Ramos (cell line): ENCODE measurements around the gene AMZ1.
"Not testable (repeated sequence)": the region's sequence is repeated elsewhere in the genome, so short reads cannot be mapped to it uniquely, and the experiment has no call there.

Experiments used
- in situ Hi-C: fragments of 300-500 bp; cut with MboI; formaldehyde crosslinking; loops from one replicate; pipeline ENCODE4 v1.14.3; 2022; ENCODE audit warnings: low sequenced_read_pairs; ENCODE audit not compliant: unreplicated experiment

AMZ1 gene

DNA sequence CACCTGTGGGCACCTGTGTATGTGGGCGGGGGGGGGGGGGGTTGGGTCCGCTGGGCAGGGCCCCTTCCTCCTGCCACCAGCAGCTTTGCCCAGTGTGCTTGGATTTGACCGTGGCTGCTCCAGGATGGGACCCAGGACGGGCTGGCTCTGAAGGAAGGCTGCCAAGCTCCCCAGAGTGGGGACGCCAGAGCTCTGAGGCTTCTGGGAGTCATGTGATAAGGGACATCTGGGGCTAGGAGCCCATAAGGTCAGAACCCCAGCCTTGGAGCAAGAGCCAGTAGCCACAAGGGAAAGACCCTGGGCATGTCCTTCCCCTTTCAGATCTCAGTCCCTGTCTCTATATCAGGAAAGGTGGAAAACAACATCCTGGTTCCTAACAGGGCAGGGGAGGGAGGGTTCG, 21.8 kb upstream of the AMZ1 start:
- in situ Hi-C loops = no loop called here

- in situ Hi-C loops = no loop called here
These were observed 21.3 kb upstream of the AMZ1 start for GRCh38 chr7:2666588-2667250.

GRCh38 chr7:2667843-2668242, 20.2 kb upstream of the AMZ1 start:
- in situ Hi-C loops = no loop called here

DNA sequence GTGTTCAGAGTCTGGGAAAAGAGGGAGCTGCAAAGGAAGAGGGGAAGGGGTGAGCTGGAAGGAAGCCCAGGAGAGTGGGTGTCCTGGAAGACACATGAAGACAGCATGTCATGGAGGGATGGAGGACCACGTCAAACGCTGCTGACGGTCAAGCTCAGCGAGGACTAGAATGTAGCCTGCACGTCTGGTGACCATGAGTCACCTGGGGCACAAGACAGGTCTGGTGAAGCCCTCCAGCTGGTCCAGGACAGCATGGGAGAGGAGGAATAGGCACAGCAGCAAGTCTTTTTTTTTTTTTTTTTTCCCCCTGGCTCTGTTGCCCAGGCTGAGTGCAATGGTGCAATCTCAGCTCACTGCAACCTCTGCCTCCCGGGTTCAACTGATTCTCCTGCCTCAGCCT, 19.6 kb upstream of the AMZ1 start:
- in situ Hi-C loops = no loop called here

DNA sequence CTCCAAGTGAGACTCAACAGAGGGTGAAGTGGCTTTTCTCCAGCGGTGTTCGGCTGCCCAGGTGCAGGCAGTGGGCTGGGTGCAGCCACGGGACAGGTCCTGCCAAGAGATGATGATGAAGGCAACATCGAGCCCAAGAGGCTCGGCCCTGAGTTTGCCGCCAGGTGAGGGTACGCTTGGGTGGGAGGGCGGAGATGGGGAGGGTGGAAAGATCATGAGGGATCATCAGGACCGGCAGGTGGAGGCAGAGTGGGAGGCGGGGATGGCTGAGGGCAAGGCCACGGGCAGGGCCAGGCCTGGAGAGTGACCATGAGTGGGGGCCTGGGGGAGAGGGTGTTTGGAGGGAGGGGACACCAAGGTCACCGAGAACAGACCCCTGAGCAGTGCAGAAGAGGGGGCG, 17.8 kb upstream of the AMZ1 start:
- in situ Hi-C loops = no loop called here

DNA sequence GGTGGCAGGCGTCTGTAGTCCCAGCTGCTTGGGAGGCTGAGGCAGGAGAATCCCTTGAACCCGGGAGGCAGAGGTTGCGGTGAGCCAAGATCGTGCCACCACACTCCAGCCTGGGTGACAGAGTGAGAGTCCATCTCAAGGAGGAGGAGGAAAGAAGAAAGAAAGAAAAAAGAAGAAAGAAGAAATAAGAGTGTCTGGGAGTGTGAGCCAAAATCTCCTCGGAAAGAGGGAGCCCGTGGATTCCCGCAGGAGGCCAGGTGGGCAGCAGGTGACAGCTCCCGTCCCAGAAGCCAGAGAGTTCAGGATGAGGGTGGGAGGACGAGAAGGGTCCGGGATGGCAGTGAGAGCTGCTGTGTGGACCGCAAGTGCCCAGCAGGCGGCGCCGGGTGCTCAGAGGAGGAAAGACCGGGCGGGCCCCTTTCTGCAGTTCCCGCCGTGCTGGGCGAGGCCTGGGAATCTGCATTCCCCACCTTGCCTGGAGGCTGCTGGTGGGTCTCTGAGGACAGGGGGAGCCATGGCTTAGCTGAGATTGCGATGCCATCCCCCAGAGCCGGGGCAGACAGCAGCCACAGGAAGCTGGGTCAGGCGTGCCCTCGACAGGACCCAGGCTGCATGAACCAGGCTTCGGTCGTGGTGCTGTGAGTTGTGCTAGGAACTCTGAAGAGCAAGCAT, 17.1 kb upstream of the AMZ1 start:
- in situ Hi-C loops = no loop called here

DNA sequence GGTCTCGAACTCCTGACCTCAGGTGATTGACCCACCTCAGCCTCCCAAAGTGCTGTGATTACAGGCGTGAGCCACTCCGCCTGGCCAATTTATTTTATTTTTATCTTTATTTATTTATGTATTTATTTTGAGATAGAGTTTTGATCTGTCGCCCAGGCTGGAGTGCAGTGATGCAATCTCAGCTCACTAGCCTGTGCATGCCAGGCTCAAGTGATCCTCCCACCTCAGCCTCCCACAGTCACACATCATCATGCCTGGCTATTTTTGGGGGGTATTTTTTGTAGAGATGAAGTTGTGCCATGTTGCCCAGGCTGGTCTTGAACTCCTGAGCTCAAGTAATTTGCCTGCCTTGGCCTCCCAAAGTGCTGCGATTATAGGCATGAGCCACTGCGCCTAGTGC, 14.8 kb upstream of the AMZ1 start:
- in situ Hi-C loops = not testable (repeated sequence)

GRCh38 chr7:2673934-2674333, 14.1 kb upstream of the AMZ1 start:
- in situ Hi-C loops = no loop called here

DNA sequence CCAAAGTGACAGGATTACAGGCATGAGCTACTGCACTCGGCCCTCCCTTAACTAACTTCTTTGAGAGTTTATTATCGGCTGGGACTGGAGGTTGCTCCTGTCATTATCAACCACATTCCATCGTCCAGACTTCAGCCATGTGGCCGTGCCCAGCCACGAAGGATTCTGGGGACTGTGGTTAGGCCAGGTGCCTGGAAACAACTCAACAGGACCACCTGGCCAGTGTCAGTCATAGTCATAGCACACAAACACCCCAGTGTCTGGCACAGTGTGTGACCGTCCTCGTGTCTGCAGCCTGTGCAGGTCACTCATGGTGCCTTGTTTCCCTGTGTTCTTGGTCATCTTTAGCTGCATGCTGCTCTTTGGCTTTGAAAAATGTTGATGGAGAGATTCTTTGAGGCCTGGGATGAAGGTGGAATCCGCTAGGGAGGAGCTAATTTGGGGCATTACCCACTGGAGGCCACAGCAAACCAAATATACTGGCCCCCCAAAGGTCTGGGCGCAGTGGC, 12.7 kb upstream of the AMZ1 start:
- in situ Hi-C loops = no loop called here

DNA sequence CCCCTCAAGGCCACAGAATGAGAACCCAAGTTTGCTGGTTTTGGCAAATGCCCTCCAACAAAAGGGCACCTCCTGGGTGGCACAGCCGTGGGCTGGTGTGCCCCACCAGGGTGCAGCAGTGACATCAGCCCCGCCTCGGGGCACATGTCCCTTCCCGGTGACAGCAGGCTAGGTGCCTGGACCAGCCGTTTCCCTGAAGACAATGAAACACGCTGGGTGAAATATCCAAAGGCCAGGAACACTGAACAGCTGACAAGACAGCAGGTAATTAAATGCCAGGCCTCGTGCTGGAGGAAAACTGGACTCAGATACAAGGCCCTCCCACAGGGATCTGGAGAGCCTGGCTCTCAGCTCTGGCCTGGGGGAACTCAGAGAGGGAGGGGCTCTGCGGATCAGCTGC, 11.4 kb upstream of the AMZ1 start:
- in situ Hi-C loops = not testable (repeated sequence)

- in situ Hi-C loops = not testable (repeated sequence)
These were observed 9.5 kb upstream of the AMZ1 start for GRCh38 chr7:2678454-2678853.

- in situ Hi-C loops = loop anchor here (10.0 kb wide), 1 partner anchor 225 kb away; no protein-coding TSS in a partner anchor
These were observed 8.6 kb upstream of the AMZ1 start for GRCh38 chr7:2679135-2680127.

DNA sequence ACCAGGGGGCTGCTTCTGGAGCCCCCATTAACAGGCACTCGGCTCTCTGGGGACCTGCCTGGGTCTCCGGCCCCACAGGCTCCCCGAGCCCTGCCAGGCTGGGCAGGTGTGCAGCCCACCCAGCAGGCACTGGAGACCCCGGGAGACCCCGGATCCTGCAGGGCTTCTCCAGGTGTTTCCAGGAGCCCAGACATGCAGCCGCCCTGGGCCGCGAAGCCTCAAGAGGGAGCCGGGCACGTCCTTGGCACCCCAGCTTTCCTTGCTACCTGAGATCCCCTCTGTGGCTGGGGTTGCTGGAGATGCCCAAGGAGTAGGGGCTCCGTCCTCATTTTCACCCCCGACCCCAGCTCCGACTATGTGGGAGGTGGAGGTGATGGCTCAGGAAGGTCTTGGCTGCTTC, 7.7 kb upstream of the AMZ1 start:
- in situ Hi-C loops = loop anchor here (10.0 kb wide), 1 partner anchor 225 kb away; no protein-coding TSS in a partner anchor

GRCh38 chr7:2680792-2681490, 7.1 kb upstream of the AMZ1 start:
- in situ Hi-C loops = loop anchor here (10.0 kb wide), 1 partner anchor 226 kb away; no protein-coding TSS in a partner anchor

GRCh38 chr7:2681929-2682799, 5.8 kb upstream of the AMZ1 start:
- in situ Hi-C loops = loop anchor here (10.0 kb wide), 1 partner anchor 227 kb away; no protein-coding TSS in a partner anchor

GRCh38 chr7:2684501-2684900, 3.5 kb upstream of the AMZ1 start:
- in situ Hi-C loops = loop anchor here (10.0 kb wide), 1 partner anchor 230 kb away; no protein-coding TSS in a partner anchor

DNA sequence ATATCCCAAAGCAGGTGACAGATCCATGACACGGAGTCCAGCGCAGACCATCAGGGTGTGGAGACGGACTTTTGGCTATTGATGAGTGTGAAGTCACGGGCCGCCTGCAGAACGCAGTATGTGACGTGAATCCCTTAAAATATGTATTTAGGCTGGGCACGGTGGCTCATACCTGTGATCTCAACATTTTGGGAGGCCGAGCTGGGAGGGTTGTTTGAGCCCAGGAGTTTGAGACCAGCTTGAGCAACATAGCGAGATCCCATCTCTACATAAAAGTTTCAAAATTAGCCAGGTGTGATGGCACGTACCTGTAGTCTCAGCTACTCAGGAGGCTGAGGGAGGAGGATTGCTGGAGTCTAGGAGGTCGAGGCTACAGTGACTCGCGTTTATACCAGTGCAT, 1.9 kb upstream of the AMZ1 start:
- in situ Hi-C loops = loop anchor here (10.0 kb wide), 1 partner anchor 231 kb away; no protein-coding TSS in a partner anchor

DNA sequence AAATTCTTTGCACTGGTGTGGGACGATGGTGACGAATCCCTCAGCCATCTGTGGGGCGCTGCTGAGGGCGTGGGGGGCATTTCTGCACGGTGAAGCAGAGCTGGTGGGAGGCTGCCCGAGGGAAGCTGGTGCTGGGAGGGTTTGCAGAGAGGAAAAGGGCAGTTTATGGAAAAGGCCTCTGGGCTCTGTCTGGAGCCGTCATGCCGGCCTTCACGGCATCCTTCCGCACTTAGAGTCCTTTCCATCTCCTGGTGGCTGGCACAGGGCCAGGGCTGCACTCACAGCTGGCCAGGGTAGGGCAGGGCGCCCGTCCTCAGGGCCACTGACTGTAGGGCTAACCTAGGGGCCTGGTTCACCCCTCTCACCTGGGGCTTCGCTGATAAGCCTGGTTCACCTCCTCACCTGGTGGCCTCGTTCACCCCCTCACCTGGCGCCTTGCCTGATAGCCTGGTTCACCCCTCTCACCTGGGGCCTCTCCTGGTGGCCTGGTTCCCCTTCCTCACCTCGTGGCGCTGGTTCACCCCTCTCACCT, 598 bp upstream of the AMZ1 start:
- in situ Hi-C loops = loop anchor here (10.0 kb wide), 1 partner anchor 233 kb away; no protein-coding TSS in a partner anchor
